Measurements from ENCODE around the gene BANP.
"Not testable (repeated sequence)": the region's sequence is repeated elsewhere in the genome, so short reads cannot be mapped to it uniquely, and the experiment has no call there.

DNA sequence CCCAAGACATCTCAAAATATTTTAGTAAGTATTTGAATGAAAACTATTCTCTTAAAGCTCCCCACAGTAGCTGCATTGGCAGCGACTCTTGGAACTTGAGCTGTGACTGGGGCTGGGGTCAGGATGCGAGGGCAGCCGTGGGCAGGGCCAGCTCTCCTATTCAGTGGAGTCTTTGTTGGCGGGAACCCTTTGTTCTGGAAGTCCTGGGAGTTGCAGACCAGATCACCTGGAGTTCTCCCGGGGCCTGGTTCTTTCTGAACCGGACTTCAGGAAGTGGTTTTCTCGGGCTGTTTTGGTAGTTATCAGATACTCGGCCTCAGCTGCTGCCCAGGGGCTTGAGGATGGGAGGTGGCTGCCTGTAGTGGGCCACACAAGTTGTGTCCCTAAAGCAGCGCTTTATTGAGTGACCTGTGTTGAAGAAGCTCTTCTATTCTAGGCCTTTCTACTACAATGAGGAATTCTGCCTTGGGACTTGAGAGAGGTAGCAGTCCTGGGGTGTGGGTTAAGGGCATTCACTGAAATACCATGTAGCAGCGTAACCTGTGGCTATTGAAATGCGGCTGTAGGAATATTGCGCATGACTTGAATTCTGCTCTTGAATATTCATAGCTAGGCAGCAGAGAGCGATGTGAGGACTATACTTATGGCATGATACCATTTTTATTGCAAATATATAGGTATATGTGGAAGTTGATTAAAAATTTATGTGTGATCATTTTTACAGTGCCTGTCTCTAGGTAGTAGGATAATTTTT lies 77.1 kb downstream of the BANP start:
- TF ChIP-seq POLR2A (IDR thresholded peaks at IDR 0.05) = not testable (repeated sequence)
- TF ChIP-seq, protein P1, sequence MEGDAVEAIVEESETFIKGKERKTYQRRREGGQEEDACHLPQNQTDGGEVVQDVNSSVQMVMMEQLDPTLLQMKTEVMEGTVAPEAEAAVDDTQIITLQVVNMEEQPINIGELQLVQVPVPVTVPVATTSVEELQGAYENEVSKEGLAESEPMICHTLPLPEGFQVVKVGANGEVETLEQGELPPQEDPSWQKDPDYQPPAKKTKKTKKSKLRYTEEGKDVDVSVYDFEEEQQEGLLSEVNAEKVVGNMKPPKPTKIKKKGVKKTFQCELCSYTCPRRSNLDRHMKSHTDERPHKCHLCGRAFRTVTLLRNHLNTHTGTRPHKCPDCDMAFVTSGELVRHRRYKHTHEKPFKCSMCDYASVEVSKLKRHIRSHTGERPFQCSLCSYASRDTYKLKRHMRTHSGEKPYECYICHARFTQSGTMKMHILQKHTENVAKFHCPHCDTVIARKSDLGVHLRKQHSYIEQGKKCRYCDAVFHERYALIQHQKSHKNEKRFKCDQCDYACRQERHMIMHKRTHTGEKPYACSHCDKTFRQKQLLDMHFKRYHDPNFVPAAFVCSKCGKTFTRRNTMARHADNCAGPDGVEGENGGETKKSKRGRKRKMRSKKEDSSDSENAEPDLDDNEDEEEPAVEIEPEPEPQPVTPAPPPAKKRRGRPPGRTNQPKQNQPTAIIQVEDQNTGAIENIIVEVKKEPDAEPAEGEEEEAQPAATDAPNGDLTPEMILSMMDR (IDR thresholded peaks at IDR 0.05) = not testable (repeated sequence)
